Fibroblast of pulmonary artery (primary cell): Measurements from ENCODE around the gene SMYD3.

ENCODE experiments used
- DNase-seq: peaks from one replicate; pipeline ENCODE4 v3.0.0-alpha.2; 2010; ENCODE audit warnings: low read depth
- H3K4me3 ChIP-seq: replicated peaks from 2 replicates; pipeline ENCODE4 v1.5.1; 2011; ENCODE audit warnings: low read depth, mild to moderate bottlenecking, control low read depth, low read length, moderate library complexity
- CTCF ChIP-seq: IDR thresholded peaks from 2 replicates; pipeline ENCODE4 v1.5.1; 2011; ENCODE audit warnings: mild to moderate bottlenecking, control low read depth, low read length, inconsistent platforms; ENCODE audit errors: missing control alignments

SMYD3 gene

GRCh38 chr1:246390855-246391254 lies 116.2 kb downstream of the SMYD3 start:
- no peak overlapping the region for H3K4me3 ChIP-seq
- no peak for DNase-seq
- no peak for TF ChIP-seq CTCF

GRCh38 chr1:246384616-246385015 lies 122.5 kb downstream of the SMYD3 start:
- no peak for TF ChIP-seq CTCF
- no peak overlapping the region for H3K4me3 ChIP-seq
- no peak for DNase-seq

GRCh38 chr1:246383791-246384190 lies 123.3 kb downstream of the SMYD3 start:
- TF ChIP-seq CTCF = no peak
- no peak for DNase-seq
- H3K4me3 ChIP-seq = no peak overlapping the region

GRCh38 chr1:246383239-246383589 lies 123.9 kb downstream of the SMYD3 start:
- no peak for DNase-seq
- TF ChIP-seq CTCF = no peak
- no peak overlapping the region for H3K4me3 ChIP-seq

- no peak for TF ChIP-seq CTCF
- H3K4me3 ChIP-seq = no peak overlapping the region
- no peak for DNase-seq
Measured at GRCh38 chr1:246382589-246383238, 124.4 kb downstream of the SMYD3 start.

- H3K4me3 ChIP-seq = no peak overlapping the region
- DNase-seq = no peak
- no peak for TF ChIP-seq CTCF
Measured at GRCh38 chr1:246381452-246381851, 125.6 kb downstream of the SMYD3 start.

- no peak for DNase-seq
- TF ChIP-seq CTCF = no peak
- no peak overlapping the region for H3K4me3 ChIP-seq
Measured at GRCh38 chr1:246377625-246378153, 129.4 kb downstream of the SMYD3 start.
